PC-9 (cell line): ENCODE measurements around the gene ADARB2. TPM values are rescaled to one million over a fixed set of nuclear protein-coding genes. Genes with fewer than 3 reads are reported as not detected.

Experiments
- BruUV-seq: library from RNA; stranded (reverse); fragments of 400-500 nt; replicated peaks from 2 replicates; lab custom pipeline; 2021; lab: Mats Ljungman, UMichigan
- CTCF ChIA-PET: fragments of 300-600 bp; sonication (Branson Sonifier 250); formaldehyde crosslinking; loops from one replicate; lab custom pipeline; 2022; ENCODE audit warnings: antibody characterized with exemption; lab: Charles Lee
- POLR2A ChIA-PET: fragments of 300-600 bp; sonication (Branson Sonifier 250); formaldehyde crosslinking; loops from one replicate; lab custom pipeline; 2022; ENCODE audit warnings: antibody characterized with exemption; ENCODE audit not compliant: unreplicated experiment; lab: Charles Lee
- DNase-seq, 2 experiments: peaks; one replicate each; pipeline versions ENCODE4 v3.0.0 to v3.0.0-alpha.2; 2015 to 2022; ENCODE audit warnings: mixed read lengths in 1 of 2
- H2AFZ ChIP-seq: fragments of 200-600 bp; sonication (generic); 2 replicates; pipeline ENCODE4 v1.8.1; 2017; ENCODE audit warnings: antibody characterized with exemption
- H3F3A ChIP-seq: fragments of 200-600 bp; sonication (generic); 2 replicates; pipeline ENCODE4 v1.8.1; 2017; ENCODE audit warnings: antibody characterized with exemption, mild to moderate bottlenecking, low read depth; ENCODE audit not compliant: insufficient read depth
- H3K27ac ChIP-seq: fragments of 200-600 bp; sonication (generic); 2 replicates; pipeline ENCODE4 v1.6.1; 2016; ENCODE audit warnings: mixed run types
- H3K27me3 ChIP-seq: fragments of 200-600 bp; sonication (generic); 2 replicates; pipeline ENCODE4 v1.6.1; 2016; ENCODE audit warnings: low read depth, mixed run types; ENCODE audit not compliant: insufficient read depth
- H3K36me3 ChIP-seq: fragments of 200-600 bp; sonication (generic); 2 replicates; pipeline ENCODE4 v1.6.1; 2016; ENCODE audit warnings: low read depth, mixed run types
- H3K4me1 ChIP-seq: fragments of 200-600 bp; sonication (generic); replicated peaks from 2 replicates; pipeline ENCODE4 v1.6.1; 2016; ENCODE audit warnings: mixed run types; ENCODE audit not compliant: insufficient read depth
- H3K4me2 ChIP-seq: fragments of 200-600 bp; sonication (generic); 2 replicates; pipeline ENCODE4 v1.6.1; 2017; ENCODE audit warnings: mixed run types
- H3K4me3 ChIP-seq: fragments of 200-600 bp; sonication (generic); 2 replicates; pipeline ENCODE4 v1.6.1; 2016; ENCODE audit warnings: mixed run types
- H3K79me2 ChIP-seq: fragments of 200-600 bp; sonication (generic); 2 replicates; pipeline ENCODE4 v1.6.1; 2017; ENCODE audit warnings: low read depth, mixed run types
- H3K9me2 ChIP-seq: fragments of 200-600 bp; sonication (generic); 2 replicates; pipeline ENCODE4 v1.8.1; 2017; ENCODE audit warnings: mild to moderate bottlenecking; ENCODE audit not compliant: insufficient read depth
- H3K9me3 ChIP-seq: fragments of 200-600 bp; sonication (generic); 2 replicates; pipeline ENCODE4 v1.8.1; 2016; ENCODE audit warnings: low read depth; ENCODE audit not compliant: insufficient read depth
- H4K20me1 ChIP-seq: fragments of 200-600 bp; sonication (generic); 2 replicates; pipeline ENCODE4 v1.8.1; 2017; ENCODE audit not compliant: insufficient read depth
- CTCF ChIP-seq: fragments of 200-600 bp; sonication (generic); conservative IDR thresholded peaks from 2 replicates; pipeline ENCODE4 v1.6.1; 2017; ENCODE audit warnings: mixed run types, antibody characterized with exemption, mild to moderate bottlenecking, moderate library complexity
- EZH2 ChIP-seq: fragments of 200-600 bp; sonication (generic); IDR thresholded peaks from 2 replicates; pipeline ENCODE4 v1.8.0; 2017; ENCODE audit warnings: antibody characterized with exemption, low read depth
- intact Hi-C: fragments of 100-400 bp; cut with micrococcal nuclease; formaldehyde crosslinking; loops from one replicate; pipeline ENCODE4 v1.10.0; 2022; ENCODE audit not compliant: unreplicated experiment
- total RNA-seq: library from RNA; stranded (reverse); gene quantifications from 2 replicates; pipeline ENCODE4 v1.2.3, GENCODE V29; 2021

ADARB2 gene
- total RNA-seq, 1 experiment from 2014 or later, result not detected

- TF ChIP-seq EZH2 (no peak), CTCF (no peak)
- no peak overlapping the region for H3K4me2 ChIP-seq
- no peak overlapping the region for H3K4me3 ChIP-seq
- H3K9me2 ChIP-seq, result no peaks in the 10 kb centered on the region
- no peaks in the 10 kb centered on the region for H3K9me3 ChIP-seq
- H3K4me1 ChIP-seq, result no peaks in the 10 kb centered on the region
- no TSS peak for BruUV-seq
- no peak for DNase-seq
- no peaks in the 10 kb centered on the region for H3K79me2 ChIP-seq
- ChIA-PET POLR2A (no interaction called here), CTCF (no interaction called here)
- peaks cover 55% of the 10 kb centered on the region for H3K27me3 ChIP-seq
- H3F3A ChIP-seq, result no peaks in the 10 kb centered on the region
- intact Hi-C loops, result no loop called here
- H4K20me1 ChIP-seq, result no peaks in the 10 kb centered on the region
- no peak overlapping the region for H3K27ac ChIP-seq
- H2AFZ ChIP-seq, result no peak overlapping the region
- no peaks in the 10 kb centered on the region for H3K36me3 ChIP-seq
Observed at GRCh38 chr10:1544929-1545328, 192.4 kb downstream of the ADARB2 start.

- no TSS peak for BruUV-seq
Observed at GRCh38 chr10:1544209-1544673, 193.1 kb downstream of the ADARB2 start.

GRCh38 chr10:1543596-1543995, 193.7 kb downstream of the ADARB2 start:
- intact Hi-C loops, result no loop called here

More at GRCh38 chr10:1544209-1544673, 193.1 kb downstream of the ADARB2 start:
- H4K20me1 ChIP-seq, result no peaks in the 10 kb centered on the region
- no peaks in the 10 kb centered on the region for H3K9me3 ChIP-seq
- H2AFZ ChIP-seq, result no peak overlapping the region
- peaks cover 56% of the 10 kb centered on the region for H3K27me3 ChIP-seq
- no peak for TF ChIP-seq CTCF
- TF ChIP-seq EZH2, result no peak
- H3K79me2 ChIP-seq, result no peaks in the 10 kb centered on the region
- no peaks in the 10 kb centered on the region for H3F3A ChIP-seq
- H3K4me1 ChIP-seq, result no peaks in the 10 kb centered on the region
- no peak overlapping the region for H3K27ac ChIP-seq
- POLR2A ChIA-PET, result no interaction called here
- no peak overlapping the region for H3K4me3 ChIP-seq
- H3K4me2 ChIP-seq, result no peak overlapping the region
- no peaks in the 10 kb centered on the region for H3K36me3 ChIP-seq
- CTCF ChIA-PET, result no interaction called here
- no peak for DNase-seq
- intact Hi-C loops, result no loop called here
- no peaks in the 10 kb centered on the region for H3K9me2 ChIP-seq

More at GRCh38 chr10:1543596-1543995, 193.7 kb downstream of the ADARB2 start:
- Histone ChIP-seq H3K79me2 (no peaks in the 10 kb centered on the region), H3K27me3 (peaks cover 59% of the 10 kb centered on the region), H4K20me1 (no peaks in the 10 kb centered on the region), H3K36me3 (no peaks in the 10 kb centered on the region), H3F3A (no peaks in the 10 kb centered on the region), H3K9me3 (no peaks in the 10 kb centered on the region), H3K4me3 (no peak overlapping the region), H2AFZ (no peak overlapping the region), H3K9me2 (no peaks in the 10 kb centered on the region), H3K4me2 (no peak overlapping the region), H3K27ac (no peak overlapping the region), H3K4me1 (no peaks in the 10 kb centered on the region)
- no peak for DNase-seq
- CTCF ChIA-PET, result no interaction called here
- POLR2A ChIA-PET, result no interaction called here
- no TSS peak for BruUV-seq
- no peak for TF ChIP-seq EZH2
- TF ChIP-seq CTCF, result no peak
